ENCODE measurements around the gene SPATA20. TPM values are rescaled to one million over a fixed set of nuclear protein-coding genes. Genes with fewer than 3 reads are reported as not detected.

The SPATA20 gene
- total and polyA plus RNA-seq, 2 of the 13 experiments (the other 11 are each of a cell fraction or from before 2014, with no cell fraction given): 36.1 to 64.8 TPM

DNA sequence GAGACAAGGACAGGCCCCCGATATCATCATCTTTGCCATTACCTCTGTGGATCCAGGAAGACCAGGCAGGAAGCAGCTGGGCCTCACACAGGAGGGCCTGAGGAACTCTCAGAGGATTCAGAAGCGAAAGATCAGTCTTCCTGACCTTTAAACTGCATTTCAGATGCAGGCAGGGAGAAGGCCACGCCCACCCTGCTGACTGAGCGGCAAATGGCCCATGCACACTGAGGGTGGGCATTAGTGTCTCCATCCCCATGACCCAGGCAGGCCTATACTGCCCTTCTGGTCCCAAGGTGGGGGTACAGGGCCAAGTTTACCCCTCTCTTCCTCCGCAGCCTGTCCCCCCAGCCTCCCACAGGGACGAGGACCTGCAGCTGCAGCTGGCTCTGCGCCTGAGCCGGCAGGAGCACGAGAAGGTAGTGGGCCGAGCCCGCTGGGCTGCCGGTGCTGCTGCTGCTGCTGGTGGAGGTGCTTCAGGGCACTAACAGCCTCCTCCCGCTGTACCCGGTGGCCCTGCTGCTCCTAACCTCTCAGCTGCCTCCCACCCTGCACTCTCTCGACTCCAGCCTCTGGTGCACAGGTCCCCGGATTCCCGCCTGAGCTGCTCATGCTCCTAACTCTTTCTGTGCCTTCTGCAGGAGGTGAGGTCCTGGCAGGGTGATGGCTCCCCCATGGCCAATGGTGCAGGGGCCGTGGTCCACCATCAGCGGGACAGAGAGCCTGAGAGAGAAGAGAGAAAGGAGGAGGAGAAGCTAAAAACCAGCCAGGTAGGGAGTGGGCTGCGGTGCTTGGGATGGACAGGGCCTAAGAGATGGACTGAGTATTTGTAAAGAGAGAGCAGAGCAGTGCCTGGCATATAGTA is 8.2 kb upstream of the SPATA20 start (continued):
- TF ChIP-seq, protein P1, sequence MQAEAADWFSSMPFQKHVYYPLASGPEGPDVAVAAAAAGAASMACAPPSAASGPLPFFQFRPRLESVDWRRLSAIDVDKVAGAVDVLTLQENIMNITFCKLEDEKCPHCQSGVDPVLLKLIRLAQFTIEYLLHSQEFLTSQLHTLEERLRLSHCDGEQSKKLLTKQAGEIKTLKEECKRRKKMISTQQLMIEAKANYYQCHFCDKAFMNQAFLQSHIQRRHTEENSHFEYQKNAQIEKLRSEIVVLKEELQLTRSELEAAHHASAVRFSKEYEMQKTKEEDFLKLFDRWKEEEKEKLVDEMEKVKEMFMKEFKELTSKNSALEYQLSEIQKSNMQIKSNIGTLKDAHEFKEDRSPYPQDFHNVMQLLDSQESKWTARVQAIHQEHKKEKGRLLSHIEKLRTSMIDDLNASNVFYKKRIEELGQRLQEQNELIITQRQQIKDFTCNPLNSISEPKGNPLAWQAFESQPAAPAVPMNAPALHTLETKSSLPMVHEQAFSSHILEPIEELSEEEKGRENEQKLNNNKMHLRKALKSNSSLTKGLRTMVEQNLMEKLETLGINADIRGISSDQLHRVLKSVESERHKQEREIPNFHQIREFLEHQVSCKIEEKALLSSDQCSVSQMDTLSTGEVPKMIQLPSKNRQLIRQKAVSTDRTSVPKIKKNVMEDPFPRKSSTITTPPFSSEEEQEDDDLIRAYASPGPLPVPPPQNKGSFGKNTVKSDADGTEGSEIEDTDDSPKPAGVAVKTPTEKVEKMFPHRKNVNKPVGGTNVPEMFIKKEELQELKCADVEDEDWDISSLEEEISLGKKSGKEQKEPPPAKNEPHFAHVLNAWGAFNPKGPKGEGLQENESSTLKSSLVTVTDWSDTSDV (CRISPR knock-in tag; IDR thresholded peaks at IDR 0.05): no peak
- TF ChIP-seq SYNCRIP (IDR thresholded peaks at IDR 0.05; ENCODE audit: insufficient read depth, low read depth, low read length) (no peak), FIP1L1 (IDR thresholded peaks at IDR 0.05; ENCODE audit: borderline replicate concordance, insufficient read depth, low read depth, low read length) (no peak), HNRNPK (IDR thresholded peaks at IDR 0.05; ENCODE audit: low read depth, low read length, poor library complexity, severe bottlenecking) (no peak), KDM5A (IDR thresholded peaks at IDR 0.05; ENCODE audit: borderline replicate concordance, low read length) (no peak), HOXA5 (CRISPR knock-in tag; IDR thresholded peaks at IDR 0.05) (no peak), FOSL2 (CRISPR knock-in tag; IDR thresholded peaks at IDR 0.05) (0 out of 2 replicates have a peak, but pooled peaks have one; percentile 21), AHR (CRISPR knock-in tag; IDR thresholded peaks at IDR 0.05) (no peak), ZNF619 (CRISPR knock-in tag; IDR thresholded peaks at IDR 0.05) (no peak; the same call in none of the 2 replicates), ELF4 (CRISPR knock-in tag; IDR thresholded peaks at IDR 0.05; ENCODE audit: borderline replicate concordance) (no peak), HMG20A (CRISPR knock-in tag; IDR thresholded peaks at IDR 0.05; ENCODE audit: borderline replicate concordance) (no peak), ZNF180 (CRISPR knock-in tag; IDR thresholded peaks at IDR 0.05; ENCODE audit: borderline replicate concordance, low read depth) (no peak), ZNF343 (CRISPR knock-in tag; IDR thresholded peaks at IDR 0.05) (no peak), ZNF124 (CRISPR knock-in tag; IDR thresholded peaks at IDR 0.05) (no peak), THYN1 (CRISPR knock-in tag; IDR thresholded peaks at IDR 0.05; ENCODE audit: borderline replicate concordance, low read depth) (0 out of 2 replicates have a peak, but pooled peaks have one; percentile 43)
- TF ChIP-seq, protein P2, sequence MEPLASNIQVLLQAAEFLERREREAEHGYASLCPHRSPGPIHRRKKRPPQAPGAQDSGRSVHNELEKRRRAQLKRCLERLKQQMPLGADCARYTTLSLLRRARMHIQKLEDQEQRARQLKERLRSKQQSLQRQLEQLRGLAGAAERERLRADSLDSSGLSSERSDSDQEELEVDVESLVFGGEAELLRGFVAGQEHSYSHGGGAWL (CRISPR knock-in tag; IDR thresholded peaks at IDR 0.05): peak; percentile 42; the same call in 1 of the 2 replicates
- TF ChIP-seq, protein P3, sequence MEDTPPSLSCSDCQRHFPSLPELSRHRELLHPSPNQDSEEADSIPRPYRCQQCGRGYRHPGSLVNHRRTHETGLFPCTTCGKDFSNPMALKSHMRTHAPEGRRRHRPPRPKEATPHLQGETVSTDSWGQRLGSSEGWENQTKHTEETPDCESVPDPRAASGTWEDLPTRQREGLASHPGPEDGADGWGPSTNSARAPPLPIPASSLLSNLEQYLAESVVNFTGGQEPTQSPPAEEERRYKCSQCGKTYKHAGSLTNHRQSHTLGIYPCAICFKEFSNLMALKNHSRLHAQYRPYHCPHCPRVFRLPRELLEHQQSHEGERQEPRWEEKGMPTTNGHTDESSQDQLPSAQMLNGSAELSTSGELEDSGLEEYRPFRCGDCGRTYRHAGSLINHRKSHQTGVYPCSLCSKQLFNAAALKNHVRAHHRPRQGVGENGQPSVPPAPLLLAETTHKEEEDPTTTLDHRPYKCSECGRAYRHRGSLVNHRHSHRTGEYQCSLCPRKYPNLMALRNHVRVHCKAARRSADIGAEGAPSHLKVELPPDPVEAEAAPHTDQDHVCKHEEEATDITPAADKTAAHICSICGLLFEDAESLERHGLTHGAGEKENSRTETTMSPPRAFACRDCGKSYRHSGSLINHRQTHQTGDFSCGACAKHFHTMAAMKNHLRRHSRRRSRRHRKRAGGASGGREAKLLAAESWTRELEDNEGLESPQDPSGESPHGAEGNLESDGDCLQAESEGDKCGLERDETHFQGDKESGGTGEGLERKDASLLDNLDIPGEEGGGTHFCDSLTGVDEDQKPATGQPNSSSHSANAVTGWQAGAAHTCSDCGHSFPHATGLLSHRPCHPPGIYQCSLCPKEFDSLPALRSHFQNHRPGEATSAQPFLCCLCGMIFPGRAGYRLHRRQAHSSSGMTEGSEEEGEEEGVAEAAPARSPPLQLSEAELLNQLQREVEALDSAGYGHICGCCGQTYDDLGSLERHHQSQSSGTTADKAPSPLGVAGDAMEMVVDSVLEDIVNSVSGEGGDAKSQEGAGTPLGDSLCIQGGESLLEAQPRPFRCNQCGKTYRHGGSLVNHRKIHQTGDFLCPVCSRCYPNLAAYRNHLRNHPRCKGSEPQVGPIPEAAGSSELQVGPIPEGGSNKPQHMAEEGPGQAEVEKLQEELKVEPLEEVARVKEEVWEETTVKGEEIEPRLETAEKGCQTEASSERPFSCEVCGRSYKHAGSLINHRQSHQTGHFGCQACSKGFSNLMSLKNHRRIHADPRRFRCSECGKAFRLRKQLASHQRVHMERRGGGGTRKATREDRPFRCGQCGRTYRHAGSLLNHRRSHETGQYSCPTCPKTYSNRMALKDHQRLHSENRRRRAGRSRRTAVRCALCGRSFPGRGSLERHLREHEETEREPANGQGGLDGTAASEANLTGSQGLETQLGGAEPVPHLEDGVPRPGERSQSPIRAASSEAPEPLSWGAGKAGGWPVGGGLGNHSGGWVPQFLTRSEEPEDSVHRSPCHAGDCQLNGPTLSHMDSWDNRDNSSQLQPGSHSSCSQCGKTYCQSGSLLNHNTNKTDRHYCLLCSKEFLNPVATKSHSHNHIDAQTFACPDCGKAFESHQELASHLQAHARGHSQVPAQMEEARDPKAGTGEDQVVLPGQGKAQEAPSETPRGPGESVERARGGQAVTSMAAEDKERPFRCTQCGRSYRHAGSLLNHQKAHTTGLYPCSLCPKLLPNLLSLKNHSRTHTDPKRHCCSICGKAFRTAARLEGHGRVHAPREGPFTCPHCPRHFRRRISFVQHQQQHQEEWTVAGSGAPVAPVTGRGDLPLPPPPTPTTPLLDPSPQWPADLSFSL (CRISPR knock-in tag; IDR thresholded peaks at IDR 0.05): no peak
- TF ChIP-seq, protein P4, sequence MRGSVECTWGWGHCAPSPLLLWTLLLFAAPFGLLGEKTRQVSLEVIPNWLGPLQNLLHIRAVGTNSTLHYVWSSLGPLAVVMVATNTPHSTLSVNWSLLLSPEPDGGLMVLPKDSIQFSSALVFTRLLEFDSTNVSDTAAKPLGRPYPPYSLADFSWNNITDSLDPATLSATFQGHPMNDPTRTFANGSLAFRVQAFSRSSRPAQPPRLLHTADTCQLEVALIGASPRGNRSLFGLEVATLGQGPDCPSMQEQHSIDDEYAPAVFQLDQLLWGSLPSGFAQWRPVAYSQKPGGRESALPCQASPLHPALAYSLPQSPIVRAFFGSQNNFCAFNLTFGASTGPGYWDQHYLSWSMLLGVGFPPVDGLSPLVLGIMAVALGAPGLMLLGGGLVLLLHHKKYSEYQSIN (CRISPR knock-in tag; IDR thresholded peaks at IDR 0.05; ENCODE audit: borderline replicate concordance): no peak

All from HepG2 (cell line).